ENCODE results near the gene FBXO36. TPM values are rescaled to one million over a fixed set of nuclear protein-coding genes. Genes with fewer than 3 reads are reported as not detected.

FBXO36 gene
- total RNA-seq, 4 donors from 2014 or later = 0.64 to 2.2 (median 0.98) TPM

DNA sequence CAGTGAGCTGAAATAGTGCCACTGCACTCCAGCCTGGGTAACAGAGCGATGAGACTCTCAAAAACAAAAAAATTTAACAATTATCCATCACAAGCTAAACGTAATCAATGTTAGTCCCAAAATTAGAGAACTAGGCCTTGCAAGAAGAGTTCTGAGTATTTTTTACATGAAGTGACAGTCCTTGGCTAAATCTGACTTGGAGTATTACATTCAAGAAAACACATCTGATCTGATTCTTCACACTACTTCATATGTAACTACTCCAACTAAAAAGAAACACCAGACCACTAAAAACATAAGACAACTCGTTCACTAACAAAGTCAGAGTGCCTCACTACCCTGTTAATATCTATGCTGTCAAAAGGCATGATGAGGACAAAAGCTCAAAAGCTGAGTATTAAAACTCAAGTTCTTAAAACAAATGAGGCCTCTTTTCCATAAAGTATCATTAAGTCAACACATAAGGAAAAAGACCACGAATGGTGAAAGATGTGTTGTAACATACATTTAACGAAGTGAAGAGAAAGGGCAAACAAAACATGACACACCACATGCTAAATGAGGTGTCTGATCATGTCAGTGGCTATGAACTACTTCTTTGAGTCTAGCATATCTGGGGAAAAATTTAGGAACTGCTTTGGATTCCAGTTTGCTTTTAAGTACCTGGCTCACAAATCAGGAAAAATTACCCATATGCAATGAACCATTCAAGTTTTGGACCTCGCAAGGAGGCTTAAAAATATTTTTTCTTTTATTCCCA is 42.9 kb upstream of the FBXO36 start:
- Histone ChIP-seq H3K4me1 (peaks cover 7 to 12% of the 10 kb centered on the region in 2 donors), H3K4me3 (no peak overlapping the region), H3K27me3 (no peaks in the 10 kb centered on the region), H3K36me3 (peaks cover 0 to 24% of the 10 kb centered on the region in 2 donors), H3K27ac (no peak overlapping the region), H3K9me3 (no peaks in the 10 kb centered on the region)
- ATAC-seq = no peak
- DNase-seq = no peak
- TF ChIP-seq, protein P1, sequence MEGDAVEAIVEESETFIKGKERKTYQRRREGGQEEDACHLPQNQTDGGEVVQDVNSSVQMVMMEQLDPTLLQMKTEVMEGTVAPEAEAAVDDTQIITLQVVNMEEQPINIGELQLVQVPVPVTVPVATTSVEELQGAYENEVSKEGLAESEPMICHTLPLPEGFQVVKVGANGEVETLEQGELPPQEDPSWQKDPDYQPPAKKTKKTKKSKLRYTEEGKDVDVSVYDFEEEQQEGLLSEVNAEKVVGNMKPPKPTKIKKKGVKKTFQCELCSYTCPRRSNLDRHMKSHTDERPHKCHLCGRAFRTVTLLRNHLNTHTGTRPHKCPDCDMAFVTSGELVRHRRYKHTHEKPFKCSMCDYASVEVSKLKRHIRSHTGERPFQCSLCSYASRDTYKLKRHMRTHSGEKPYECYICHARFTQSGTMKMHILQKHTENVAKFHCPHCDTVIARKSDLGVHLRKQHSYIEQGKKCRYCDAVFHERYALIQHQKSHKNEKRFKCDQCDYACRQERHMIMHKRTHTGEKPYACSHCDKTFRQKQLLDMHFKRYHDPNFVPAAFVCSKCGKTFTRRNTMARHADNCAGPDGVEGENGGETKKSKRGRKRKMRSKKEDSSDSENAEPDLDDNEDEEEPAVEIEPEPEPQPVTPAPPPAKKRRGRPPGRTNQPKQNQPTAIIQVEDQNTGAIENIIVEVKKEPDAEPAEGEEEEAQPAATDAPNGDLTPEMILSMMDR (IDR thresholded peaks at IDR 0.05 in 4 of 5, conservative IDR thresholded peaks at IDR 0.05 in 1 of 5) = no peak
- TF ChIP-seq POLR2A (IDR thresholded peaks at IDR 0.05) = no peak
- intact Hi-C loops (cut with DNase I; ENCODE audit: low total_unique reads) = no loop called here
- in situ Hi-C loops (cut with MboI; ENCODE audit: low sequenced_read_pairs in 4 of 4) = no loop called here

GRCh38 chr2:229880892-229881586 is 41.3 kb upstream of the FBXO36 start:
- no peak for ATAC-seq
- intact Hi-C loops (cut with DNase I; ENCODE audit: low total_unique reads) (no loop called here), in situ Hi-C loops (cut with MboI; ENCODE audit: low sequenced_read_pairs in 4 of 4) (no loop called here)
- TF ChIP-seq, protein P1 (IDR thresholded peaks at IDR 0.05 in 4 of 5, conservative IDR thresholded peaks at IDR 0.05 in 1 of 5) = no peak
- TF ChIP-seq POLR2A (IDR thresholded peaks at IDR 0.05) = no peak
- DNase-seq = no peak
- Histone ChIP-seq H3K27me3 (no peaks in the 10 kb centered on the region), H3K9me3 (no peaks in the 10 kb centered on the region), H3K27ac (no peak overlapping the region), H3K36me3 (peaks cover 0 to 24% of the 10 kb centered on the region in 2 donors), H3K4me3 (no peak overlapping the region), H3K4me1 (peaks cover 17 to 29% of the 10 kb centered on the region in 2 donors)

DNA sequence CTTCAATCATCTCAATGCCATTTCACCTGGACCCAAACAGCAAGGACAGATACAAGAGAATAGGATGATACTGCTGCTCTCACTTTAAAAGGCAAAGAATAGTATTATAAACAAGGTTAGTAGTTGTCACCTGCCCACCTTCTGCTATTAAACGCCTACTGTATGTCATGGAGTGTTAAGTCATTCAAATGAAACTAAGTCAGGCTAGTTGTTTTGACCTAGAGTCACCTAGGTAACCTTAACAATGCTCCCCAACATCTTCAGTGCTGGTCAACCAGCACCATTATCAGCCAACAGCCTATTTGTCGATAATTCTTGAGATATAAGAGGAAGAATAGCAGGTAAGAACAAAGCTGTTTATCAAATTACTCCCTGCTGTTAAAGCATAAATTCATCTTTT is 39.7 kb upstream of the FBXO36 start:
- Histone ChIP-seq H3K27me3 (no peaks in the 10 kb centered on the region), H3K27ac (no peak overlapping the region), H3K9me3 (no peaks in the 10 kb centered on the region), H3K36me3 (peaks cover 0 to 23% of the 10 kb centered on the region in 2 donors), H3K4me1 (peaks cover 32 to 44% of the 10 kb centered on the region in 2 donors), H3K4me3 (no peak overlapping the region)
- TF ChIP-seq POLR2A (IDR thresholded peaks at IDR 0.05) = no peak
- TF ChIP-seq, protein P1 (IDR thresholded peaks at IDR 0.05 in 4 of 5, conservative IDR thresholded peaks at IDR 0.05 in 1 of 5) = no peak
- DNase-seq (no peak), ATAC-seq (no peak)
- intact Hi-C loops (cut with DNase I; ENCODE audit: low total_unique reads) (no loop called here), in situ Hi-C loops (cut with MboI; ENCODE audit: low sequenced_read_pairs in 4 of 4) (no loop called here)

DNA sequence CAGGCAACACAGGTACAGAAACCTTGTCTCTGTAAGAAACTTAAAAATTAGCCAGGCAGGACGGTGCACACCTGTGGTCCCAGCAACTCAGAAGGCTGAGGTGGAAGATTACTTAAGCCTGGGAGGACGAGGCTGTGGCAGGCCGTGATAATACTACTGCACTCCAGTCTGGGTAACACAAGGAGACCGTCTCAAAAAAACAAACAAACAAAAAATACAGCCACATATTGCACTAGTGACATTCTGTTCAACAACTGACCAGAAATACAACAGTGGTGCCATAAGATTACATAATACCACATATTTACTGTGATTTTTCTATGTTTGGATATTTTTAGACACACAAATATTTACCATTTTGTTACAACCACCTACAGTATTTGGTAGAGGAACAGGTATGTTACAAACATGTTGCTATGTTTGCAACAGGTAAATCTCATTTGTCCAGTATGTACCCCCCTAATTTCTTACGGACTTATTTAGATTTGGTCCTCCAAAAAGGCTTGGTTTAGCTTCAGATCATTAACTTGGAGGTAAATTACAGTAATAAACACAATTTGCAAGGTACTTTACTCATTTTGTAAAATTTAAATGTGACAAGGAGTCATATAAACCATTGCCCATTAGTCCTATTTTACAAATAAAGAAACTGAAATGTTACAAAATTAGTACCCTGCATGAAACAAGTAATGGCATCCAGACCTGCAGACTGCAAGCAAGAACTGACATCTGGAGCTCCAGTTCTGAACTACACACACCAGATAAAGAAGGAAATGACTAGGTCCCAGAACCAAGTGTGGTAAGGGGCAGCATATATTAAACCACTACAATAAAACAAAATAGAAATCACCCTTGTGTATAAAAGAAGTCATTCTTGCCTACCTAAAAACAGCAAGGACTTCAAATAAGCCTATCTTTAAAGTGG is 37.3 kb upstream of the FBXO36 start:
- intact Hi-C loops (cut with DNase I; ENCODE audit: low total_unique reads) = no loop called here
- ATAC-seq = no peak

More for the DNA sequence above, 37.3 kb upstream of the FBXO36 start:
- Histone ChIP-seq H3K27me3 (no peaks in the 10 kb centered on the region), H3K9me3 (no peaks in the 10 kb centered on the region), H3K4me3 (no peak overlapping the region), H3K4me1 (peaks cover 40 to 57% of the 10 kb centered on the region in 2 donors), H3K27ac (no peak overlapping the region), H3K36me3 (no peaks in the 10 kb centered on the region)
- no peak for TF ChIP-seq POLR2A (IDR thresholded peaks at IDR 0.05)
- TF ChIP-seq, protein P1 (IDR thresholded peaks at IDR 0.05 in 4 of 5, conservative IDR thresholded peaks at IDR 0.05 in 1 of 5) = no peak
- in situ Hi-C loops (cut with MboI; ENCODE audit: low sequenced_read_pairs in 4 of 4) = no loop called here
- no peak for DNase-seq

Measured in gastrocnemius medialis (tissue), 4 donors.